Measurements from ENCODE around the gene GSE1. TPM values are rescaled to one million over a fixed set of nuclear protein-coding genes. Genes with fewer than 3 reads are reported as not detected.

Gene GSE1
- total RNA-seq, 1 donor from 2014 or later, result 12.9 TPM

DNA sequence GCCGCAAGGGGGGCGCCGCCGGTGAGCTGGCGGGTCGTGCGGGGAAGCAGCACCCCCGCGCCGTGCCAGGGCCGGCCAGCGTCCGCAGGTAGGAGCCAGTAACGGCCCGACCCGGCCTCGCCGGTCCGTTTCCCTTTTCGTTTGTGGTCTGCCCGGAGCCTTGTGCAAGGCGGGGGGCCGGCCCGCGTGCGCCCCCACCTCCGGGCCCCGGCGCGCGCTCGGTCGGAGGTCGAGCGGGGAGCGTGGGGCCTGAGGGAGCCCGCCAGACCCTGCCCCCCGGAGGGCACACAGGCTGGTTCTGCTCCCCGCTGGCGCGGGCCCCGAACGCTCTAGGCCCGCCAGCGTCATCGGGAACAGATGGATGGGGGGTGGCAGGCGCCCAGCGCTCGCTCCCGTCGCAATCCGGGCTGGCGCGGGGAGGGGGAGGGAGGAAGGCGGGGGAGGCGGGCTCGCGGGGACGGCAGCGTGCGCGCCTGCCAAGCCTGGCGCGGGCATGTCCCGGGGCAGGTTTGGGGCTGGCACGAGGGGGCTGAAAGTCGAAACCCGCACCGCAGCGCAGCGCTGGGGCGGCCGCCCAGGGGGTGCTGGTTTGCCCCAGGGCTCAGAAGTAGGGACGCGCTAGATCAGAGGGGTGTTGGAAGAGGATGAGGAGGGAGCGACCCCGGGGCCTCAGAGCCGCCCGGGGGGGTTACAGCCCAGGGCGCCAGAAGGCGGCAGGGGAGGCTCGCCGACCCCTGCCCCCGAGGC, 1.5 kb upstream of the GSE1 start:
- Histone ChIP-seq H3K36me3 (ENCODE audit: control insufficient read depth, insufficient read depth, low read length) (peaks cover 2% of the 10 kb centered on the region), H3K4me3 (ENCODE audit: low read depth, low read length) (peak overlapping the region; percentile 52), H3K27me3 (ENCODE audit: control insufficient read depth, insufficient read depth, low read length) (peaks cover 3% of the 10 kb centered on the region)
- TF ChIP-seq, protein P1, sequence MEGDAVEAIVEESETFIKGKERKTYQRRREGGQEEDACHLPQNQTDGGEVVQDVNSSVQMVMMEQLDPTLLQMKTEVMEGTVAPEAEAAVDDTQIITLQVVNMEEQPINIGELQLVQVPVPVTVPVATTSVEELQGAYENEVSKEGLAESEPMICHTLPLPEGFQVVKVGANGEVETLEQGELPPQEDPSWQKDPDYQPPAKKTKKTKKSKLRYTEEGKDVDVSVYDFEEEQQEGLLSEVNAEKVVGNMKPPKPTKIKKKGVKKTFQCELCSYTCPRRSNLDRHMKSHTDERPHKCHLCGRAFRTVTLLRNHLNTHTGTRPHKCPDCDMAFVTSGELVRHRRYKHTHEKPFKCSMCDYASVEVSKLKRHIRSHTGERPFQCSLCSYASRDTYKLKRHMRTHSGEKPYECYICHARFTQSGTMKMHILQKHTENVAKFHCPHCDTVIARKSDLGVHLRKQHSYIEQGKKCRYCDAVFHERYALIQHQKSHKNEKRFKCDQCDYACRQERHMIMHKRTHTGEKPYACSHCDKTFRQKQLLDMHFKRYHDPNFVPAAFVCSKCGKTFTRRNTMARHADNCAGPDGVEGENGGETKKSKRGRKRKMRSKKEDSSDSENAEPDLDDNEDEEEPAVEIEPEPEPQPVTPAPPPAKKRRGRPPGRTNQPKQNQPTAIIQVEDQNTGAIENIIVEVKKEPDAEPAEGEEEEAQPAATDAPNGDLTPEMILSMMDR (IDR thresholded peaks at IDR 0.05; ENCODE audit: insufficient read depth, low read length, severe bottlenecking), result no peak
- DNase-seq (ENCODE audit: low read depth) (peak; percentile 50), FAIRE-seq (no peak)

GRCh38 chr16:85612191-85612800, 826 bp upstream of the GSE1 start:
- Histone ChIP-seq H3K36me3 (ENCODE audit: control insufficient read depth, insufficient read depth, low read length) (peaks cover 5% of the 10 kb centered on the region), H3K4me3 (ENCODE audit: low read depth, low read length) (peak overlapping the region; percentile 84), H3K27me3 (ENCODE audit: control insufficient read depth, insufficient read depth, low read length) (peaks cover 3% of the 10 kb centered on the region)
- DNase-seq (ENCODE audit: low read depth) (peak; percentile 84), FAIRE-seq (no peak)
- TF ChIP-seq, protein P1 (IDR thresholded peaks at IDR 0.05; ENCODE audit: insufficient read depth, low read length, severe bottlenecking), result no peak

- no peak for FAIRE-seq
- TF ChIP-seq, protein P1 (IDR thresholded peaks at IDR 0.05; ENCODE audit: insufficient read depth, low read length, severe bottlenecking), result no peak
- peaks cover 2% of the 10 kb centered on the region for H3K27me3 ChIP-seq (ENCODE audit: control insufficient read depth, insufficient read depth, low read length)
- peaks cover 7% of the 10 kb centered on the region for H3K36me3 ChIP-seq (ENCODE audit: control insufficient read depth, insufficient read depth, low read length)
- no peak for DNase-seq (ENCODE audit: low read depth)
- H3K4me3 ChIP-seq (ENCODE audit: low read depth, low read length), result peak overlapping the region; percentile 84
Measured at GRCh38 chr16:85613604-85614337, 649 bp downstream of the GSE1 start.

DNA sequence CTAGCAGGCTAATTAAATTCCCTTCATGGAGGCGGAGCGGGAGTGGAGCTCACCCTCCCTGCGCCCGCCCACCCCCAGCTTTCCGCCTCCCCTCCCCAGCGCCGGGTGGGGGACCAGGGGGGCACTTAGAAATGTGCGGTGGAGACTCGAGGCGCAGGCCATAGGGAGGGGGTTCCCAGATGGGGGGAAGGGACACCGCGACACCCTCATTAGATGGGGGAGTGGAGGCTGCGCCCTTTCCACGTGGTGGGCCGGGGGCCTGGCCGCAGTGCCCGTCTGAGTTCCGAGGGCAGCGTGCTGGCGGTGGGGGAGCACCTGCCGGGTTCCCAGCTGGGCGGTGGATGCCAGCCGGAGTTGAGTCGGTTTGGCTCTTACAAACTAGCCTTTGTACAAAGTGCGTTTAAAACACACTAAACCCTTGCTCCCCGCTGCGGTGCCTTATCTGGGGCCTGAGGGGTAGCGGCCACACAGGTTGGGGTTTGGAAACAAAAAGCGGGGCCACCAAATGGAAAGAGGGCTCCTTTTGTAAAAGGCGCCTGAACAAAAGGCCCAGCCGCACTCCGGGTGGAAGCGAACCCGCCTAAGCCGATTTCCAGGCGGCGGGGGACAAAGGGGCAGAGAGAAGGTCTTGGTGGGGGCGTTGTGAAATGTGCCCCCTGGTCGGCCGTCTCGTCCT, 1.4 kb downstream of the GSE1 start:
- H3K4me3 ChIP-seq (ENCODE audit: low read depth, low read length), result peak overlapping the region; percentile 84
- H3K36me3 ChIP-seq (ENCODE audit: control insufficient read depth, insufficient read depth, low read length), result peaks cover 7% of the 10 kb centered on the region
- FAIRE-seq (no peak), DNase-seq (ENCODE audit: low read depth) (no peak)
- TF ChIP-seq, protein P1 (IDR thresholded peaks at IDR 0.05; ENCODE audit: insufficient read depth, low read length, severe bottlenecking), result no peak
- H3K27me3 ChIP-seq (ENCODE audit: control insufficient read depth, insufficient read depth, low read length), result no peaks in the 10 kb centered on the region

DNA sequence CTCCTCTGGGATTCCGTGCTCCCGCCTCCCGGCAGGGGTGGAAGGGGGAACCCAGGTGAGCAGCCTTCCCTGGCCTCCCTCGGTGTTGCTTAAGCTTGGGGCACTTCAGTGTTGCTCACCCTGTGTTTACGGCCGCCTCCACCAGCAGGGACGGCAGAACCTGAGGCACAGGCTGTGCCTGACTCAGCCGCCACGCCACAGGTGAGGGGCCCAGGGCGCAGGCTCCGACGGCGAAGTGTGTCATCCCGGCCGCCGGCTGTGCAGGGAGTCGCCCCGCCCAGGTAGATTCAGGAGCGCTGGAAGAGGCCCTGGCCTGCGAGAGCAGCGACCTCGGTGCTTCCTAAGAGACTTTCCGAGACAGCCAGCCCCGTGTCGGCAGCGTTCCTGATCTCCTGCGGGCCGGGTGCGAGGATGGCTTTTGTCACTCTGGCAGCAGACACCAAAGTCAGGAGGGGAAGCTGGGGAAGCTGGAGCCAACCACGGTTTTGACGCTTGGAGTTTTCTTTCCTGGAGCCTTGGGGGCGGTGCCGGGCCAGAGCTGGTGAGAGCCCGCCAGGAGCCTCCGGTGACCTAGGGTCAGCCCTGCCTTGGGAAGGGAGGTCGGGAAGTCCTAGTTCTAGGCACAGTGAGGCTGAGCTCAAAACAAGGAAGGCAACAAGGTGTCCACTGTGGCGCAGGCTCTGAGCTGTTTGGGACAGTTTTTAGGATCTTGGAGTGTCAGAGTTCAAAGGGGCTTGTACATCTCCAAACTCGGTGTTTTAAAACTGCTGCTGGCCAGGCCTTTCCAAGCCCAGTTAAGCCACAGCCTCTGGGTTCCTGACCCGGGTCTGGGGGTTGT, 2.1 kb downstream of the GSE1 start:
- DNase-seq (ENCODE audit: low read depth), result peak; percentile 94
- FAIRE-seq, result no peak
- TF ChIP-seq, protein P1 (IDR thresholded peaks at IDR 0.05; ENCODE audit: insufficient read depth, low read length, severe bottlenecking), result peak; percentile 3
- Histone ChIP-seq H3K27me3 (ENCODE audit: control insufficient read depth, insufficient read depth, low read length) (no peaks in the 10 kb centered on the region), H3K4me3 (ENCODE audit: low read depth, low read length) (peak overlapping the region; percentile 84), H3K36me3 (ENCODE audit: control insufficient read depth, insufficient read depth, low read length) (peaks cover 7% of the 10 kb centered on the region)
